ENCODE data around the gene FARS2. TPM values are rescaled to one million over a fixed set of nuclear protein-coding genes. Genes with fewer than 3 reads are reported as not detected.

The FARS2 gene
- total and polyA plus RNA-seq, 11 donors, result 11.4 to 24.6 (median 20.5) TPM

DNA sequence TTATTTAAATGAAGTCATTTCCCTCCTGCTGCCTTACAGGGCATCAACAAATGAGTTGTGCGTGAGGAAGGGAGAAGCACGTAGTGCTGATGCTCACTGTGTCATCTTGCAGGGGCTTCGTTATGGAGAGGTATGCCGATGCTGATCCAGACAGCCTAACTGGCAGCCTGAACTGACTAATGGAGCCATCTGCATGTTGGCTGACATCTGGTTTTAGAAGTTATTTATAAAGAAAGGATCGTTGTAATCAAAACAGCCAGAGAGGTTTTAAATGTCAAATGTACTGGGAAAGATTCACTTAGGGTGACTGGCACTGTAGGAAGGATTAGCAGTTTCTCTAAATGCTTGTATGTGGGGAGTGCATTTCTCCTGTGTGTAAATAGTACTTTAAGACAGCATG is 54.6 kb downstream of the FARS2 start:
- Histone ChIP-seq H3K27ac (peak overlapping the region in 6 of 12 donors; percentile 14 to 57 (median 40)), H3K27me3 (no peaks in the 10 kb centered on the region), H3K9me3 (no peaks in the 10 kb centered on the region), H3K4me1 (peaks cover 0 to 20% (median 2%) of the 10 kb centered on the region in 12 donors), H3K36me3 (no peaks in the 10 kb centered on the region), H3K4me3 (peak overlapping the region in 3 of 12 donors; percentile 6 to 24 (median 6))
- DNase-seq, result no peak
- peak; percentile 69 to 84 (median 74) for ATAC-seq
- TF ChIP-seq, protein P1, sequence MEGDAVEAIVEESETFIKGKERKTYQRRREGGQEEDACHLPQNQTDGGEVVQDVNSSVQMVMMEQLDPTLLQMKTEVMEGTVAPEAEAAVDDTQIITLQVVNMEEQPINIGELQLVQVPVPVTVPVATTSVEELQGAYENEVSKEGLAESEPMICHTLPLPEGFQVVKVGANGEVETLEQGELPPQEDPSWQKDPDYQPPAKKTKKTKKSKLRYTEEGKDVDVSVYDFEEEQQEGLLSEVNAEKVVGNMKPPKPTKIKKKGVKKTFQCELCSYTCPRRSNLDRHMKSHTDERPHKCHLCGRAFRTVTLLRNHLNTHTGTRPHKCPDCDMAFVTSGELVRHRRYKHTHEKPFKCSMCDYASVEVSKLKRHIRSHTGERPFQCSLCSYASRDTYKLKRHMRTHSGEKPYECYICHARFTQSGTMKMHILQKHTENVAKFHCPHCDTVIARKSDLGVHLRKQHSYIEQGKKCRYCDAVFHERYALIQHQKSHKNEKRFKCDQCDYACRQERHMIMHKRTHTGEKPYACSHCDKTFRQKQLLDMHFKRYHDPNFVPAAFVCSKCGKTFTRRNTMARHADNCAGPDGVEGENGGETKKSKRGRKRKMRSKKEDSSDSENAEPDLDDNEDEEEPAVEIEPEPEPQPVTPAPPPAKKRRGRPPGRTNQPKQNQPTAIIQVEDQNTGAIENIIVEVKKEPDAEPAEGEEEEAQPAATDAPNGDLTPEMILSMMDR (IDR thresholded peaks at IDR 0.05), result no peak
- TF ChIP-seq POLR2A (IDR thresholded peaks at IDR 0.05), result no peak
- WGBS, 4 donors, result 33 to 52% (median 43%) methylated on average over 5 of the region's 5 CpGs
- intact Hi-C loops (cut with DNase I), result no loop called here

DNA sequence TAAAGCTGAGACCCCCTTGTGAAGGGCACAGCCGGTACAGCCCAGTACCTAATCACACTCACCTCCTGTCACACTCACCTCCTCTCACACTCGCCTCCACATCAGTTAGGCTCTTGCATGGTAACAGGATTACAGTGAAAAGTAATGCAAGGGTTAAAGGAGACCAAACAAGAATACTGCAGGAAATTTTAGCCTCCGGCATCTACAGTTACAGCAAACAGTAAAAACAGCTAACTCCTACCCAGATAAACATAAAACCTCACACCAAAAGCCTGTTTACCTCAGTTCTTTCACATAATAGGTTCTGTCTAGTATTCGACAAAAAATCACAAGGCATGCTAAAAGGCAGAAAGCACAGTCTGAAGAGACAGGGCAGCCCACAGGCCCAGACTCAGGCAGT is 55.6 kb downstream of the FARS2 start:
- no peak for ATAC-seq
- intact Hi-C loops (cut with DNase I), result no loop called here
- 84 to 88% (median 87%) methylated on average over 4 of the region's 4 CpGs for WGBS, 4 donors

DNA sequence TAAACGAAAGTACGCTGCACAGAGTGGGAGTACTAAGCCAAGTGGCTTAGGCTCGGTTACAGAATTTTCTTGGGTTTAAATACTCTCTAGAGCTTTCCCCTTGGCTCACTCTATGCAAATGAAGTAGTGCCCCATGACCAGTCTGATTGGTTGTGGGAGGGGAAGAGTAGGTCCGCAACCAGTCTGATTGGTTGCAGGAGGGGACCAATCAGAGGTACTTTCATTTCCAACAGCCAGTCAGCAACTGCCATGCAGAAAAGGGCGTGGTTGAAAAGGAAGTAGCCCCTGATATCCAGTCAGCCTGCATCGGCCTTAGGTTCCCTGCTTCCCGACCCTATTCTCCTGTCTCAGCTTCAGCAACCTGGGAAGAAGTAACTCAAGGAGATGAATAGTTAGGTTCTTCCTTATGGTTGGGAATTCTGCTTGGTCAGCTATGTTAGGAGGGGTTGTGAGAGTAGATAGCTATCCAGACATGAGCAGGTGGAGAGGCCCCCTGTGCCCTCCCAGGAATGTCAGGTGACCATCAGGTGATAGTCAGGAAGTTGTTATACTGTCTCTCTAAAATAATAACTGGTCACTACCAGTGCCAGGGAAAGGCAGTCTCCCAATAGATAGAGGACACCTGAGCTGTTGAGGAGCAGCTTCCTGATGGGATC is 57.4 kb downstream of the FARS2 start:
- no peaks in the 10 kb centered on the region for H3K27me3 ChIP-seq
- no peak for DNase-seq
- no peaks in the 10 kb centered on the region for H3K36me3 ChIP-seq
- TF ChIP-seq, protein P1 (IDR thresholded peaks at IDR 0.05), result no peak
- no peak for TF ChIP-seq POLR2A (IDR thresholded peaks at IDR 0.05)
- H3K9me3 ChIP-seq, result peaks cover 0 to 11% (median 0%) of the 10 kb centered on the region in 12 donors
- H3K4me3 ChIP-seq, result no peak overlapping the region
- peaks cover 0 to 20% (median 2%) of the 10 kb centered on the region in 12 donors for H3K4me1 ChIP-seq
- no peak overlapping the region for H3K27ac ChIP-seq
- ATAC-seq, result no peak
- 93 to 96% (median 95%) methylated on average over 7 of the region's 7 CpGs for WGBS, 4 donors
- intact Hi-C loops (cut with DNase I), result no loop called here

More for the DNA sequence above, 55.6 kb downstream of the FARS2 start:
- H3K4me3 ChIP-seq, result no peak overlapping the region
- peaks cover 0 to 20% (median 2%) of the 10 kb centered on the region in 12 donors for H3K4me1 ChIP-seq
- TF ChIP-seq, protein P1 (IDR thresholded peaks at IDR 0.05), result no peak
- TF ChIP-seq POLR2A (IDR thresholded peaks at IDR 0.05), result no peak
- no peaks in the 10 kb centered on the region for H3K36me3 ChIP-seq
- no peaks in the 10 kb centered on the region for H3K9me3 ChIP-seq
- no peak for DNase-seq
- H3K27ac ChIP-seq, result peak overlapping the region in 1 of 12 donors; percentile 3
- no peaks in the 10 kb centered on the region for H3K27me3 ChIP-seq

DNA sequence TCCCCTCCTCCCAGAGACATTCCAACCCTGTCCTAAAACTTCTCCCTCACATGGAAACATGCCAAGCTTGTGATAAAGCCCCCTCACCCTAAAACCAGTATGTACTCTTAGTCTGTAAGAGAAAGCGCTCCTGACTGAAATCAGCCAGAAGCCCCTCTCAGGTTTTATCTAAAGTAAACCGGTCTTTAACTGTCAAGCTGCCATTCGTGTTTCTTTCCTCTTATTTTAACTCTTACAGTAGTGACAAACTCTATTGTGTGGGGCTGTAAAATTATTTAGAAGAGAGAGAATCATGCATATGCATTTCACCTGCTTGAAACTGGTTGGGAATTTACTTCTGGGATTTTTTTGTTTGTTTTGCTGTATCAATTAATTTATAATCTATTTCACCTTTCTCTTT is 62.7 kb downstream of the FARS2 start:
- no peak for ATAC-seq
- TF ChIP-seq POLR2A (IDR thresholded peaks at IDR 0.05), result no peak
- TF ChIP-seq, protein P1 (IDR thresholded peaks at IDR 0.05), result no peak
- 93 to 96% (median 95%) methylated on average over 3 of the region's 3 CpGs for WGBS, 4 donors

More for the DNA sequence above, 62.7 kb downstream of the FARS2 start:
- Histone ChIP-seq H3K27me3 (no peaks in the 10 kb centered on the region), H3K9me3 (peaks cover 0 to 23% (median 2%) of the 10 kb centered on the region in 12 donors), H3K4me1 (no peaks in the 10 kb centered on the region), H3K36me3 (peaks cover 0 to 9% (median 0%) of the 10 kb centered on the region in 9 donors), H3K27ac (no peak overlapping the region), H3K4me3 (no peak overlapping the region)
- no peak for DNase-seq
- intact Hi-C loops (cut with DNase I), result no loop called here
